Activated T-helper 2 cell treated with anti-CD3 and anti-CD28 coated beads, Interferon-gamma antibody, Interleukin-2, Interleukin-4, amounts not matched to agents 10 μg/mL and 5 μg/mL and 100 μg/mL, durations not matched to agents 14 hours and 24 hours and 36 hours (primary cell): Measurements from ENCODE around the gene NUDT1. TPM values are rescaled to one million over a fixed set of nuclear protein-coding genes. Genes with fewer than 3 reads are reported as not detected.

Experiments
- DNase-seq: peaks from one replicate; pipeline ENCODE4 v3.0.0; 2021; ENCODE audit warnings: low spot score
- H3K27ac Mint-ChIP-seq: one replicate; pipeline ENCODE4 v1.8.0; 2021; ENCODE audit warnings: mixed read lengths
- H3K27me3 Mint-ChIP-seq: one replicate; pipeline ENCODE4 v1.8.0; 2021; ENCODE audit warnings: low read depth, mixed read lengths
- H3K36me3 Mint-ChIP-seq: one replicate; pipeline ENCODE4 v1.8.0; 2021; ENCODE audit warnings: low read depth, mixed read lengths
- H3K4me1 Mint-ChIP-seq: one replicate; pipeline ENCODE4 v1.8.0; 2021; ENCODE audit warnings: low read depth, mixed read lengths
- H3K4me3 Mint-ChIP-seq: one replicate; pipeline ENCODE4 v1.8.0; 2021; ENCODE audit warnings: low read depth, mild to moderate bottlenecking, moderate library complexity, mixed read lengths
- H3K9me3 Mint-ChIP-seq: one replicate; pipeline ENCODE4 v1.8.0; 2021; ENCODE audit warnings: mixed read lengths
- intact Hi-C: fragments of 100-400 bp; cut with micrococcal nuclease; formaldehyde crosslinking; loops from one replicate; pipeline ENCODE4 v1.15.1; 2023
- total RNA-seq: library from RNA; stranded (reverse); gene quantifications from 2 replicates; pipeline ENCODE4 v1.2.3, GENCODE V29; 2022

Gene NUDT1
- total RNA-seq, 1 donor from 2014 or later = 69.3 TPM

DNA sequence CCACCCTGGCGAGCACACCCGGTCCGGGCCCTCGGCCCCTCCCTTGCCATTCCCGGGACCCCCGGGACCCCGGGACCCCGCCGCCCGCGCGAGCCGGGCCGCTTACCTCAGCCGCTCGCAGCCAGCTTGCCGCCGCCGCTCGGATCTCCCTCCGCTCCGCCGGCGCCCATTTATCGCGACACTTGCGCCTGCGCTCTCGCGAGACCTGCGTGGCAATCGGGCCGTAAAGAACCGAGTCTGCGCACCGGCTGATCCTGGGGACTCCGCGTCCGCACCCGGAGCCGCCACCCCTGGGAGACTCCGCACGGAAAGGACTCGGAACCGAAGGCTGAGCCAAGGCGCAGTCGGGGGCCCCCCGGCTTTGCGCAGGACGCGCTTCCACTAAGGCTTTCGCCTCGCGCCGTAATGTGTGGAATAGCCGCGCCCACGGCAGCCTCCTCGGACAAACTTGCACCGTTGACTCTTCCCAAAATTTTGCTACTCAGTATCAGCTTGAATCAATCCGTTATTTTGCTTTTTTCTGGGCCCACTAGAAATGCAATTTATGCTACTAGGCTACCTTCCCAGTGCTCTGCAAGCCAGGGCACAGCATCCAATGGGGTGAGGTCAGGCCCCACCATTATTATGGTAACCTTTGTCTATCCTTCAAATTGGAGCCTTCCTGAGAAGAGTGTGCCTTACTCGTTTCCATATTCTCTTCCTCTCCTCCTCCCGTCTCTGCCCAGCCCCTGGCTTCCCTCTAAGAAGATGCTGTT lies 9.1 kb upstream of the NUDT1 start, which contains the start of gene MAD1L1:
TSS of gene MAD1L1 (minus strand) at position 180 of the 755 bp plus-strand sequence. CDS start 2,812 bp downstream, outside the sequence.
- intact Hi-C loops = loop anchor here (1.0 kb wide), 1 partner anchor 9 kb away; the partner anchor contains the start of genes MRM2 and NUDT1
- no peaks in the 10 kb centered on the region for H3K9me3 Mint-ChIP-seq
- peaks cover 40% of the 10 kb centered on the region for H3K36me3 Mint-ChIP-seq
- peak within 1 kb of the TSS; percentile 95 for H3K4me3 Mint-ChIP-seq
- H3K27ac Mint-ChIP-seq = peak within 1 kb of the TSS; percentile 79
- H3K4me1 Mint-ChIP-seq = peaks cover 20% of the 10 kb centered on the region
- no peaks in the 10 kb centered on the region for H3K27me3 Mint-ChIP-seq
- peak; percentile 87 for DNase-seq

DNA sequence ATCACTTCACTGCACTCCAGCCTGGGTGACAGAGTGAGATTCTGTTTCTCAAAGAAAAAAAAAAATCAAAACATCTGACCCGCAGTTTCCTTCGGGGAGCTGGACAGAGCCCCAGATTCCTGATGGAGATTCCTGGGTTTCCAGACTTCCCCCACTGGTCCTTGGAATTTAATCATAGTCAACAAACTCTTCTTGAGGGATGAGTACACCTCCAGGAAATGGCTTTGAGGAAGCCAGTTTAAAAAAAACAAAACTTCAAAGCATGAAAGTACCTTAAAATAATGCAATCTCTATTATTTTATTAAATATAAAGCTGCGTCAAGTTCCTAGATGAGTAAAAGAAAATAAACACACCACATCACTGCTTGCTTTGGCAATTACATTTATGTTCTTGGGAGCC lies 8.1 kb upstream of the NUDT1 start:
- no peak for DNase-seq
- Mint-ChIP-seq H3K4me1 (peaks cover 20% of the 10 kb centered on the region), H3K9me3 (no peaks in the 10 kb centered on the region), H3K27me3 (no peaks in the 10 kb centered on the region), H3K36me3 (peaks cover 48% of the 10 kb centered on the region), H3K4me3 (peak overlapping the region; percentile 64), H3K27ac (no peak overlapping the region)
- intact Hi-C loops = no loop called here

GRCh38 chr7:2237109-2237602 lies 4.9 kb upstream of the NUDT1 start:
- Mint-ChIP-seq H3K9me3 (no peaks in the 10 kb centered on the region), H3K4me3 (no peak overlapping the region), H3K36me3 (peaks cover 53% of the 10 kb centered on the region), H3K27ac (no peak overlapping the region), H3K27me3 (no peaks in the 10 kb centered on the region), H3K4me1 (peaks cover 15% of the 10 kb centered on the region)
- no peak for DNase-seq
- intact Hi-C loops = no loop called here

GRCh38 chr7:2239242-2239641 lies 2.8 kb upstream of the NUDT1 start:
- intact Hi-C loops = no loop called here
- H3K36me3 Mint-ChIP-seq = peaks cover 52% of the 10 kb centered on the region

DNA sequence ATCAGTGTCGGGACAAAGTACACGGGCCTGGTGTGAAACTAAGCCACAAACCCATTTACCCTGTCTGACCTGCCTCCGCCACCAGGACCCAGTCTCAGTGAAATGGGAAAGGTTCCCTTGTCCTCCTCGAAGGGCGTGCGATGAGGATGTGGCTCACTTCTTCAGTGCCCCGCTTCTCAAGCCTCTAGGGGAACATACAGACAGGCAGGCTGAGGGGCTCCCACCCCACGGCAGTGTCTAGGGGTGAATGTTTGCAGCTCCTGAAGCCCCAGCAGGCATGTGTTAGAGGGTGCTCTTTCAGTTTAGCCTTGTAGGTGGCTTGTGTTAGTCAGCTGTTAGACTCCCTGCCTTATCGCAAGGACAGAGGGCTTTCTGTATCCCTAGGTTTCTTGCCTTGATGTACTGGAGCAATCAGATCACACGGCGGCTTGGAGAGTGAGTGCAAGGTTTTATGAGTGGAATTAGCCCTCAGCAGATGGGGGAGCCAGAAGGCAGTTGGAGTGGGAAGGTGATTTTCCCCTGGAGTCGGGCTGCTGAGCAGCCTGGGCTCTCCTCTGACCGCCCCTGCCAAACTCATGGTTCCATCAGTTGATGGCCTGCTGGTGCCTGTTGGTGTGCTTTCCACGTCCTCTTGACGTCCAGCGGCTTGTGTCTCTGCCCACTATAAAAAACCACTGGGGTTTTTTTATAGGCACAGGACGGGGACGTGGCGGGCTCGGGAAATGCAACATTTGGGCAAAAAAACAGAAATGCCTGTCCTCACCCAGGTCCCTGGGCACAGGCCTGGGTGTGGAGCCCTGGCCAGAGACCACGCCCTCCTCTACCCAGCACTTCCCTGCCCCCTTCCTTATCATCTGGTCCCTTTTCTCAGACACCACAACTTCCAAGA lies 759 bp downstream of the NUDT1 start:
- Mint-ChIP-seq H3K27ac (peak overlapping the region; percentile 95), H3K4me3 (peak overlapping the region; percentile 97), H3K36me3 (peaks cover 34% of the 10 kb centered on the region), H3K9me3 (no peaks in the 10 kb centered on the region), H3K27me3 (no peaks in the 10 kb centered on the region), H3K4me1 (peaks cover 22% of the 10 kb centered on the region)
- no peak for DNase-seq
- intact Hi-C loops = loop anchor here (1.0 to 10.0 kb wide), 3 partner anchors 10 to 668 kb away; partner anchors contain the start of genes MAD1L1, PSMG3 and SNX8

More at GRCh38 chr7:2239242-2239641, 2.8 kb upstream of the NUDT1 start:
- Mint-ChIP-seq H3K27me3 (no peaks in the 10 kb centered on the region), H3K27ac (no peak overlapping the region), H3K4me3 (no peak overlapping the region), H3K4me1 (peaks cover 19% of the 10 kb centered on the region), H3K9me3 (no peaks in the 10 kb centered on the region)
- no peak for DNase-seq

DNA sequence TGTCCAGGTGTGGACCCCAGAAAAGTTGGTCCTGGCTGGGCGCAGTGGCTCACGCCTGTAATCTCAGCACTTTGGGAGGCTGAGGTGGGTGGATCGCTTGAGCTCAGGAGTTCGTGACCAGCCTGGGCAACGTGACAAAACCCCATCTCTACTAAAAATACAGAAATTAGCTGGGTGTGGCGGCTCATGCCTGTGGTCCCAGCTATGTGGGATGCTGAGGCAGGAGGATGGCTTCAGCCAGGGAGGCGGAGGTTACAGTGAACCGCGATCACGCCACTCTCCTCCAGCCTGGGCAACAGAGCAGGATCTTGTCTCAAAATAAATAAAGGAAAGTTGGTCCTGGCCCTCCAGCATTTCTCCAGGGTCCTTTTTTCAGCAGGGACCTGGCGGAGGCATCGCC lies 1.4 kb downstream of the NUDT1 start:
- no peaks in the 10 kb centered on the region for H3K27me3 Mint-ChIP-seq
- H3K36me3 Mint-ChIP-seq = peaks cover 32% of the 10 kb centered on the region
- DNase-seq = no peak
- intact Hi-C loops = loop anchor here (5.0 to 10.0 kb wide), 2 partner anchors 69 to 669 kb away; partner anchors contain the start of genes PSMG3 and SNX8
- H3K4me3 Mint-ChIP-seq = peak overlapping the region; percentile 97
- H3K4me1 Mint-ChIP-seq = peaks cover 26% of the 10 kb centered on the region
- H3K27ac Mint-ChIP-seq = no peak overlapping the region
- H3K9me3 Mint-ChIP-seq = no peaks in the 10 kb centered on the region

- Mint-ChIP-seq H3K27ac (no peak overlapping the region), H3K4me3 (no peak overlapping the region)
Measured at GRCh38 chr7:2244404-2244995, 2.5 kb downstream of the NUDT1 start.

GRCh38 chr7:2245883-2246675 lies 4.1 kb downstream of the NUDT1 start:
- H3K4me3 Mint-ChIP-seq = no peak overlapping the region
- DNase-seq = no peak
- H3K36me3 Mint-ChIP-seq = peaks cover 19% of the 10 kb centered on the region
- no peaks in the 10 kb centered on the region for H3K27me3 Mint-ChIP-seq
- peaks cover 32% of the 10 kb centered on the region for H3K4me1 Mint-ChIP-seq
- intact Hi-C loops = loop anchor here (10.0 kb wide), 1 partner anchor 671 kb away; the partner anchor contains the start of gene PSMG3
- H3K27ac Mint-ChIP-seq = no peak overlapping the region
- no peaks in the 10 kb centered on the region for H3K9me3 Mint-ChIP-seq

More at GRCh38 chr7:2244404-2244995, 2.5 kb downstream of the NUDT1 start:
- peaks cover 36% of the 10 kb centered on the region for H3K4me1 Mint-ChIP-seq
- intact Hi-C loops = loop anchor here (5.0 to 10.0 kb wide), 2 partner anchors 68 to 670 kb away; partner anchors contain the start of genes PSMG3 and SNX8
- no peak for DNase-seq
- peaks cover 22% of the 10 kb centered on the region for H3K36me3 Mint-ChIP-seq
- H3K27me3 Mint-ChIP-seq = no peaks in the 10 kb centered on the region
- no peaks in the 10 kb centered on the region for H3K9me3 Mint-ChIP-seq

DNA sequence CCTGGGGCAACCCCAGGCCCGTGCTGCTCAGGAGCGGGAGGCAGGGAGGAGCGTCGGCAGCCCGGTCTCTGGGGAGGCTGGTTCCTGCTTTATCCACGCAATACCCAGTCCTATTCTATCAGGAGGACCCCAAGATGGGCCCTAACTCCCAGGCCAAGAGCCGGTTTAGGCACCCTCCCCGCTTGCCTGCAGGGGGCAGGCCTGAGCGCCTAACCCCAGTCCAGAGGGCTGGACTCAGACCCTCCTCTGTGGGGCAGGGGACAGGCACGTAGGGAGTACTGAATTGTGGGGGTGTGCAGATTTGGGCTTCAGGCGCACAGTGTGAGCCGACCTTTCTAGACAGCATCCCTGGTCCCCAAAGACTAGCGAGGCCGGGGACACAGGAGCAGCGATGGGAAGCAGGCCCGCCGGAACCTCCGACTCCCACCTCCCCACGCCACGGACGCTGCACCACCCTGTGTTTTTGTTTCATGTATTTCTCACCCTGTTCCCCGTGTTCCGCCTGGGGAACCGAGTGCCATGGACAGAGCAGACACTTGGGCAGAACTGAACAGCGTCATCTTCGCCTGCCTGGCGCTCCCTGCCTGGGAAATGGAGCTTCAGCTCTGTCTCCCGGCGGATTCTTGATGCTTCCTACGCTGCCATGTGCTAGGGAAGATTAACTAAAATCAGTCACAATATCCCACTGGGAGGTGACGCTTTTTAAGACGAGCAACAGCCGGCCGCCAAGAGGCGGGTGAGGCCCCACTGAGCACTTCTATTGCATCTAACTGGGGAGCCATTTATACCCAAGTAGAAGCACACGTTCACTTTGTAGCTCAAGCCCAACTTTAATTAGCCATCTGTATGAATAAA lies 5.3 kb downstream of the NUDT1 start:
- no peak overlapping the region for H3K4me3 Mint-ChIP-seq
- H3K36me3 Mint-ChIP-seq = peaks cover 19% of the 10 kb centered on the region
- peaks cover 32% of the 10 kb centered on the region for H3K4me1 Mint-ChIP-seq
- intact Hi-C loops = loop anchor here (1.0 to 10.0 kb wide), 2 partner anchors 101 to 673 kb away; partner anchors contain the start of gene PSMG3
- H3K27me3 Mint-ChIP-seq = no peaks in the 10 kb centered on the region
- H3K9me3 Mint-ChIP-seq = no peaks in the 10 kb centered on the region
- no peak for DNase-seq
- H3K27ac Mint-ChIP-seq = no peak overlapping the region

- Mint-ChIP-seq H3K4me3 (peak overlapping the region; percentile 48), H3K27me3 (no peaks in the 10 kb centered on the region), H3K9me3 (no peaks in the 10 kb centered on the region), H3K27ac (peak overlapping the region; percentile 66), H3K36me3 (peaks cover 19% of the 10 kb centered on the region), H3K4me1 (peaks cover 23% of the 10 kb centered on the region)
- intact Hi-C loops = loop anchor here (10.0 kb wide), 1 partner anchor 674 kb away; the partner anchor contains the start of gene PSMG3
- no peak for DNase-seq
Measured at GRCh38 chr7:2248984-2249694, 7.1 kb downstream of the NUDT1 start.
